B cell (primary cell): Measurements from ENCODE around the gene MTFR1L. TPM values are rescaled to one million over a fixed set of nuclear protein-coding genes. Genes with fewer than 3 reads are reported as not detected.
A peak's percentile ranks its signal among the peaks of the same experiment; 100 is the strongest.

ENCODE experiments used
- ATAC-seq: fragments of 200-7000 bp; cut with Tn5 transposase; one replicate; pipeline ENCODE4 v1.10.0; 2021; ENCODE audit warnings: low read depth, mild to moderate bottlenecking, moderate number of reproducible peaks, moderate library complexity
- CTCF ChIA-PET: fragments of 350-600 bp; sonication (Branson Sonifier 250); formaldehyde crosslinking; loops from one replicate; lab custom pipeline; 2021; ENCODE audit warnings: antibody characterized with exemption, inconsistent platforms; lab: Charles Lee
- POLR2A ChIA-PET: fragments of 350-600 bp; sonication (Branson Sonifier 250); formaldehyde crosslinking; loops from one replicate; lab custom pipeline; 2021; ENCODE audit warnings: antibody characterized with exemption; lab: Charles Lee
- DNase-seq: peaks from one replicate; pipeline ENCODE4 v3.0.0; 2013
- H2AFZ ChIP-seq: 2 replicates; pipeline ENCODE4 v1.6.1; 2012; ENCODE audit warnings: mild to moderate bottlenecking, low read depth, low read length; ENCODE audit not compliant: insufficient read depth, poor library complexity, severe bottlenecking
- H3K27ac ChIP-seq, 2 donors: 1 replicate in 1 of 2; 2 replicates in 1 of 2; pipeline ENCODE4 v1.5.1; 2012 to 2013; ENCODE audit warnings: low read length in 2 of 2, mild to moderate bottlenecking in 2 of 2, moderate library complexity in 1 of 2
- H3K27me3 ChIP-seq, 4 experiments: fragments of 200-600 bp in 1 of 4; sonication (generic) in 1 of 4; replicated peaks in 1 of 4; 1 replicate in 2 of 4; 2 replicates in 2 of 4; pipeline versions ENCODE4 v1.6.1 to v1.7.0; 2013 to 2016; ENCODE audit warnings: low read length in 3 of 4, mild to moderate bottlenecking in 2 of 4, mixed read lengths in 1 of 4, moderate library complexity in 1 of 4; ENCODE audit not compliant: insufficient read depth in 4 of 4, control insufficient read depth in 3 of 4; ENCODE audit errors: control extremely low read depth in 1 of 4
- H3K36me3 ChIP-seq, 2 experiments: replicated peaks in 1 of 2; 1 replicate in 1 of 2; 2 replicates in 1 of 2; pipeline versions ENCODE4 v1.6.1 to v1.7.1; 2013; ENCODE audit warnings: low read length in 1 of 2; ENCODE audit not compliant: insufficient read depth in 2 of 2, control insufficient read depth in 1 of 2; ENCODE audit errors: control extremely low read depth in 1 of 2, extremely low read depth in 1 of 2
- H3K4me1 ChIP-seq, 2 donors: fragments of 200-600 bp in 1 of 2; sonication (generic) in 1 of 2; 1 replicate in 1 of 2; 2 replicates in 1 of 2; pipeline versions ENCODE4 v1.5.1 to v1.6.1; 2013 to 2017; ENCODE audit warnings: low read length in 2 of 2; ENCODE audit not compliant: control insufficient read depth in 2 of 2, insufficient read depth in 2 of 2
- H3K4me2 ChIP-seq: replicated peaks from 2 replicates; pipeline ENCODE3; 2012; ENCODE audit warnings: mild to moderate bottlenecking, low read depth, low read length; ENCODE audit not compliant: poor library complexity, severe bottlenecking
- H3K4me3 ChIP-seq, 5 experiments: fragments of 200-600 bp in 1 of 5; sonication (generic) in 1 of 5; 1 replicate in 3 of 5; 2 replicates in 2 of 5; pipeline versions ENCODE4 v1.5.1 to v1.7.0; 2011 to 2016; ENCODE audit warnings: low read length in 4 of 5, mild to moderate bottlenecking in 4 of 5, low read depth in 2 of 5, control low read depth in 1 of 5, moderate library complexity in 1 of 5; ENCODE audit not compliant: insufficient read depth in 1 of 5; ENCODE audit errors: control extremely low read depth in 1 of 5, extremely low read depth in 1 of 5
- H3K79me2 ChIP-seq: fragments of 200-600 bp; sonication (generic); one replicate; pipeline ENCODE4 v1.6.0; 2016; ENCODE audit warnings: low read length; ENCODE audit not compliant: control insufficient read depth, insufficient read depth
- H3K9ac ChIP-seq: fragments of 200-600 bp; sonication (generic); 2 replicates; pipeline ENCODE4 v1.6.1; 2017; ENCODE audit warnings: mild to moderate bottlenecking, low read length, moderate library complexity
- H3K9me3 ChIP-seq, 3 donors: one replicate each; pipeline versions ENCODE4 v1.6.1 to v1.7.1; 2013; ENCODE audit warnings: low read length in 2 of 3; ENCODE audit not compliant: control insufficient read depth in 2 of 3, insufficient read depth in 1 of 3; ENCODE audit errors: control extremely low read depth in 1 of 3
- H4K20me1 ChIP-seq: 2 replicates; pipeline ENCODE4 v1.6.0; 2012; ENCODE audit warnings: mild to moderate bottlenecking, low read length; ENCODE audit not compliant: insufficient read depth, control insufficient read depth, poor library complexity, severe bottlenecking
- H3K27ac Mint-ChIP-seq: one replicate; pipeline ENCODE4 v1.8.0; 2021; ENCODE audit warnings: mixed read lengths
- H3K27me3 Mint-ChIP-seq: one replicate; pipeline ENCODE4 v1.8.0; 2021; ENCODE audit warnings: mixed read lengths
- H3K4me1 Mint-ChIP-seq: one replicate; pipeline ENCODE4 v1.8.0; 2021; ENCODE audit warnings: mixed read lengths
- H3K4me3 Mint-ChIP-seq: one replicate; pipeline ENCODE4 v1.8.0; 2021; ENCODE audit warnings: mixed read lengths
- H3K9me3 Mint-ChIP-seq: one replicate; pipeline ENCODE4 v1.8.0; 2022; ENCODE audit warnings: mixed read lengths; ENCODE audit not compliant: insufficient read depth
- CTCF ChIP-seq: fragments of 200-600 bp; IDR thresholded peaks from one replicate; pipeline ENCODE4 v1.8.0; 2022; ENCODE audit warnings: antibody characterized with exemption, mild to moderate bottlenecking
- EZH2 ChIP-seq: IDR thresholded peaks from 2 replicates; pipeline ENCODE4 v1.6.1; 2012; ENCODE audit warnings: borderline replicate concordance, low read depth, mild to moderate bottlenecking, moderate library complexity, low read length; ENCODE audit not compliant: insufficient read depth, poor library complexity, severe bottlenecking
- WGBS: methylation state at CpG from one replicate; pipeline ENCODE4 v1.1.5; 2013; ENCODE audit warnings: missing lambda C conversion rate; ENCODE audit not compliant: insufficient coverage; 5-methylcytosine and 5-hydroxymethylcytosine counted together
- intact Hi-C: fragments of 100-400 bp; cut with micrococcal nuclease; formaldehyde crosslinking; loops from one replicate; pipeline ENCODE4 v1.10.0; 2022
- polyA plus RNA-seq: library from polyadenylated mRNA; depleted of rRNA; stranded (reverse); fragments of >200 nt; gene quantifications from 2 replicates; pipeline ENCODE4 v1.2.3, GENCODE V29; 2012
- total RNA-seq, 2 donors: library from RNA; stranded (reverse); fragments of 120-200 nt in 1 of 2; gene quantifications; 1 replicate in 1 of 2; 2 replicates in 1 of 2; pipeline versions ENCODE4 v1.2.3 to v1.2.4, GENCODE V29; 2013 to 2022

The MTFR1L gene
- total and polyA plus RNA-seq, 2 donors (not counting 1 experiment from before 2014, with no cell fraction given) = 41.5 to 44.6 TPM

- Histone ChIP-seq H3K9ac (no peak overlapping the region), H3K27ac (no peak overlapping the region), H3K4me3 (no peak overlapping the region), H3K36me3 (peaks cover 0 to 3% of the 10 kb centered on the region in 2 experiments), H3K4me2 (peak overlapping the region; percentile 50), H4K20me1 (no peaks in the 10 kb centered on the region), H3K9me3 (no peaks in the 10 kb centered on the region), H3K27me3 (no peaks in the 10 kb centered on the region), H3K4me1 (peaks cover 11 to 23% of the 10 kb centered on the region in 2 donors), H2AFZ (no peak overlapping the region), H3K79me2 (no peaks in the 10 kb centered on the region)
- ChIA-PET CTCF (interaction anchor here (1.3 to 6.1 kb wide), 7 partner anchors 7 to 305 kb away, joined by 4 to 59 read pairs (median 12); partner anchors contain the start of gene SELENON), POLR2A (no interaction called here)
- Mint-ChIP-seq H3K4me3 (no peak overlapping the region), H3K27ac (no peak overlapping the region), H3K27me3 (no peaks in the 10 kb centered on the region), H3K9me3 (no peaks in the 10 kb centered on the region), H3K4me1 (peaks cover 21% of the 10 kb centered on the region)
- TF ChIP-seq EZH2 (no peak), CTCF (no peak)
- 86% methylated on average over 34 of the region's 34 CpGs for WGBS
- intact Hi-C loops = no loop called here
- ATAC-seq (no peak), DNase-seq (no peak)
Observed at GRCh38 chr1:25808481-25809244, 11.1 kb upstream of the MTFR1L start.
